Measurements from ENCODE around the gene PLXNA4.

Gene PLXNA4

GRCh38 chr7:132243463-132243862 lies 332.8 kb downstream of the PLXNA4 start:
- TF ChIP-seq MAX (IDR thresholded peaks at IDR 0.05; ENCODE audit: low read depth, low read length) (no peak), POLR2A (IDR thresholded peaks at IDR 0.05; ENCODE audit: extremely low read depth, insufficient read length) (no peak), CTCF (IDR thresholded peaks at IDR 0.05; ENCODE audit: low read depth, low read length) (no peak), MYC (IDR thresholded peaks at IDR 0.05; ENCODE audit: low read depth, low read length) (no peak)
- no peak overlapping the region for H3K4me3 ChIP-seq (ENCODE audit: low read depth, low read length)
- DNase-seq (ENCODE audit: low read depth), result no peak

- H3K4me3 ChIP-seq (ENCODE audit: low read depth, low read length), result no peak overlapping the region
- TF ChIP-seq MYC (IDR thresholded peaks at IDR 0.05; ENCODE audit: low read depth, low read length) (no peak), MAX (IDR thresholded peaks at IDR 0.05; ENCODE audit: low read depth, low read length) (no peak), POLR2A (IDR thresholded peaks at IDR 0.05; ENCODE audit: extremely low read depth, insufficient read length) (no peak), CTCF (IDR thresholded peaks at IDR 0.05; ENCODE audit: low read depth, low read length) (no peak)
- DNase-seq (ENCODE audit: low read depth), result no peak
These were observed 333.2 kb downstream of the PLXNA4 start for GRCh38 chr7:132243051-132243450.

- DNase-seq (ENCODE audit: low read depth), result no peak
- TF ChIP-seq MYC (IDR thresholded peaks at IDR 0.05; ENCODE audit: low read depth, low read length), result no peak
- no peak for TF ChIP-seq MAX (IDR thresholded peaks at IDR 0.05; ENCODE audit: low read depth, low read length)
- no peak for TF ChIP-seq POLR2A (IDR thresholded peaks at IDR 0.05; ENCODE audit: extremely low read depth, insufficient read length)
- no peak for TF ChIP-seq CTCF (IDR thresholded peaks at IDR 0.05; ENCODE audit: low read depth, low read length)
- H3K4me3 ChIP-seq (ENCODE audit: low read depth, low read length), result no peak overlapping the region
These were observed 334.0 kb downstream of the PLXNA4 start for GRCh38 chr7:132242192-132242812.

- no peak overlapping the region for H3K4me3 ChIP-seq (ENCODE audit: low read depth, low read length)
- DNase-seq (ENCODE audit: low read depth), result no peak
- no peak for TF ChIP-seq MAX (IDR thresholded peaks at IDR 0.05; ENCODE audit: low read depth, low read length)
- no peak for TF ChIP-seq POLR2A (IDR thresholded peaks at IDR 0.05; ENCODE audit: extremely low read depth, insufficient read length)
- no peak for TF ChIP-seq CTCF (IDR thresholded peaks at IDR 0.05; ENCODE audit: low read depth, low read length)
- no peak for TF ChIP-seq MYC (IDR thresholded peaks at IDR 0.05; ENCODE audit: low read depth, low read length)
These were observed 335.3 kb downstream of the PLXNA4 start for GRCh38 chr7:132240821-132241422.

- no peak overlapping the region for H3K4me3 ChIP-seq (ENCODE audit: low read depth, low read length)
- DNase-seq (ENCODE audit: low read depth), result no peak
- TF ChIP-seq MYC (IDR thresholded peaks at IDR 0.05; ENCODE audit: low read depth, low read length) (no peak), POLR2A (IDR thresholded peaks at IDR 0.05; ENCODE audit: extremely low read depth, insufficient read length) (no peak), MAX (IDR thresholded peaks at IDR 0.05; ENCODE audit: low read depth, low read length) (no peak), CTCF (IDR thresholded peaks at IDR 0.05; ENCODE audit: low read depth, low read length) (no peak)
These were observed 336.0 kb downstream of the PLXNA4 start for GRCh38 chr7:132240262-132240661.
